ENCODE results near the gene CKMT2. TPM values are rescaled to one million over a fixed set of nuclear protein-coding genes. Genes with fewer than 3 reads are reported as not detected.

Gene CKMT2
- total RNA-seq (2014; rRNA removed): not detected in 2 replicates
- percentile 1 among the genes with signal in this experiment for Bru-seq, nascent RNA
- BruChase-seq, experiment 1, labeled RNA remaining after a 6-hour chase: percentile 8 among the genes with signal in this experiment
- percentile 6 among the genes with signal in this experiment for BruChase-seq, experiment 2, labeled RNA remaining after a 2-hour chase
- long read RNA-seq: 0 reads

GRCh38 chr5:81233080-81233634 is at the start of gene CKMT2:
CKMT2 (plus strand) TSS chr5:81233322; CDS start chr5:81251133, 17,811 bp downstream.
- ATAC-seq: no peak
- H3K27ac ChIP-seq (ENCODE audit: low read length): no peak within 1 kb of the TSS
- no peaks in the 10 kb centered on the region for H3K79me2 ChIP-seq (ENCODE audit: low read length)
- no peaks in the 10 kb centered on the region for H3K36me3 ChIP-seq (ENCODE audit: low read depth, low read length)
- no peak within 1 kb of the TSS for H2AFZ ChIP-seq (ENCODE audit: low read length)
- no TSS peak for BruUV-seq (replicated peaks)
- no peaks in the 10 kb centered on the region for H4K20me1 ChIP-seq (ENCODE audit: low read length)
- CTCF ChIA-PET: no interaction called here
- no peak within 1 kb of the TSS for H3K9ac ChIP-seq (ENCODE audit: low read length)
- POLR2A ChIA-PET (ENCODE audit: unreplicated experiment): no interaction called here
- no peaks in the 10 kb centered on the region for H3K9me3 ChIP-seq (ENCODE audit: low read length)
- no peak for DNase-seq
- H3F3A ChIP-seq (ENCODE audit: low read length, unreplicated experiment): no peaks in the 10 kb centered on the region
- H3K4me2 ChIP-seq (ENCODE audit: low read length): no peak within 1 kb of the TSS
- no peaks in the 10 kb centered on the region for H3K27me3 ChIP-seq (ENCODE audit: low read length)
- intact Hi-C loops (cut with micrococcal nuclease): no loop called here
- H3K4me1 ChIP-seq (ENCODE audit: insufficient read depth, low read length): no peaks in the 10 kb centered on the region
- TF ChIP-seq EZH2phosphoT487 (IDR thresholded peaks at IDR 0.05; ENCODE audit: borderline replicate concordance, low read length): no peak
- no peak for TF ChIP-seq EZH2 (IDR thresholded peaks at IDR 0.05; ENCODE audit: low read length, unreplicated experiment)
- TF ChIP-seq CTCF (conservative IDR thresholded peaks at IDR 0.05; ENCODE audit: low read depth, low read length): no peak
- no peaks in the 10 kb centered on the region for H3K9me2 ChIP-seq (replicated peaks; ENCODE audit: low read length)
- H3K4me3 ChIP-seq (ENCODE audit: low read length): no peak within 1 kb of the TSS

- H3K4me2 ChIP-seq (ENCODE audit: low read length): no peak overlapping the region
- H2AFZ ChIP-seq (ENCODE audit: low read length): no peak overlapping the region
- no peaks in the 10 kb centered on the region for H3K27me3 ChIP-seq (ENCODE audit: low read length)
- ChIA-PET CTCF (no interaction called here), POLR2A (ENCODE audit: unreplicated experiment) (interaction anchor here (0.6 kb wide), 1 partner anchor 107 kb away, joined by 5 read pairs; no protein-coding TSS in a partner anchor)
- H3K9me2 ChIP-seq (replicated peaks; ENCODE audit: low read length): no peaks in the 10 kb centered on the region
- no peaks in the 10 kb centered on the region for H4K20me1 ChIP-seq (ENCODE audit: low read length)
- no peak for TF ChIP-seq EZH2phosphoT487 (IDR thresholded peaks at IDR 0.05; ENCODE audit: borderline replicate concordance, low read length)
- TF ChIP-seq CTCF (conservative IDR thresholded peaks at IDR 0.05; ENCODE audit: low read depth, low read length): no peak
- TF ChIP-seq EZH2 (IDR thresholded peaks at IDR 0.05; ENCODE audit: low read length, unreplicated experiment): no peak
- no peaks in the 10 kb centered on the region for H3K9me3 ChIP-seq (ENCODE audit: low read length)
- no TSS peak for BruUV-seq (replicated peaks)
- DNase-seq (no peak), ATAC-seq (no peak)
- no peaks in the 10 kb centered on the region for H3K79me2 ChIP-seq (ENCODE audit: low read length)
- intact Hi-C loops (cut with micrococcal nuclease): no loop called here
- H3K9ac ChIP-seq (ENCODE audit: low read length): no peak overlapping the region
- H3K27ac ChIP-seq (ENCODE audit: low read length): no peak overlapping the region
- H3F3A ChIP-seq (ENCODE audit: low read length, unreplicated experiment): no peaks in the 10 kb centered on the region
- H3K4me1 ChIP-seq (ENCODE audit: insufficient read depth, low read length): no peaks in the 10 kb centered on the region
- no peaks in the 10 kb centered on the region for H3K36me3 ChIP-seq (ENCODE audit: low read depth, low read length)
- no peak overlapping the region for H3K4me3 ChIP-seq (ENCODE audit: low read length)
These were observed 49.0 kb upstream of the CKMT2 start for GRCh38 chr5:81183811-81184748.
